OCI-LY7 (cell line): ENCODE results near the gene CEACAM6. TPM values are rescaled to one million over a fixed set of nuclear protein-coding genes. Genes with fewer than 3 reads are reported as not detected.
A peak's percentile ranks its signal among the peaks of the same experiment; 100 is the strongest.

Source experiments
- BruUV-seq: library from RNA; stranded (reverse); fragments of 400-500 nt; replicated peaks from 2 replicates; lab custom pipeline; 2021; lab: Mats Ljungman, UMichigan
- CTCF ChIA-PET: fragments of 300-600 bp; sonication (Branson Sonifier 250); formaldehyde crosslinking; loops from one replicate; lab custom pipeline; 2022; ENCODE audit warnings: antibody characterized with exemption; ENCODE audit not compliant: unreplicated experiment; lab: Charles Lee
- POLR2A ChIA-PET: fragments of 300-600 bp; sonication (Branson Sonifier 250); formaldehyde crosslinking; loops from one replicate; lab custom pipeline; 2022; ENCODE audit warnings: antibody characterized with exemption; lab: Charles Lee
- DNase-seq: peaks from one replicate; pipeline ENCODE4 v3.0.0-alpha.2; 2015; ENCODE audit warnings: low spot score
- H2AFZ ChIP-seq: fragments of 200-600 bp; sonication (generic), shearing (Covaris generic); 2 replicates; pipeline ENCODE4 v1.6.1; 2014; ENCODE audit warnings: mild to moderate bottlenecking, antibody characterized with exemption, low read length, moderate library complexity
- H3K27ac ChIP-seq: fragments of 200-600 bp; sonication (generic); 2 replicates; pipeline ENCODE4 v1.5.1; 2014; ENCODE audit warnings: mixed run types, low read depth, mild to moderate bottlenecking, moderate library complexity, low read length, inconsistent platforms; ENCODE audit not compliant: poor library complexity, severe bottlenecking
- H3K36me3 ChIP-seq: fragments of 200-600 bp; sonication (generic); 2 replicates; pipeline ENCODE4 v1.6.1; 2014; ENCODE audit warnings: mild to moderate bottlenecking, antibody characterized with exemption, low read length, moderate library complexity, mixed read lengths; ENCODE audit not compliant: insufficient read depth
- H3K4me1 ChIP-seq: fragments of 200-600 bp; sonication (generic); 2 replicates; pipeline ENCODE4 v1.5.1; 2014; ENCODE audit warnings: mild to moderate bottlenecking, low read length; ENCODE audit not compliant: insufficient read depth, poor library complexity, severe bottlenecking
- H3K4me2 ChIP-seq: fragments of 200-600 bp; sonication (generic); 2 replicates; pipeline ENCODE4 v1.6.1; 2014; ENCODE audit warnings: mild to moderate bottlenecking, low read length
- H3K4me3 ChIP-seq: fragments of 200-600 bp; sonication (generic); 2 replicates; pipeline ENCODE4 v1.5.1; 2014; ENCODE audit warnings: mild to moderate bottlenecking, low read depth, low read length; ENCODE audit not compliant: poor library complexity, severe bottlenecking
- H3K79me2 ChIP-seq: fragments of 200-600 bp; sonication (generic); 2 replicates; pipeline ENCODE4 v1.6.1; 2016; ENCODE audit warnings: low read depth, mild to moderate bottlenecking, low read length, moderate library complexity, mixed read lengths; ENCODE audit not compliant: insufficient read depth
- H3K9me2 ChIP-seq: fragments of 200-600 bp; sonication (generic); 2 replicates; pipeline ENCODE4 v1.6.1; 2016; ENCODE audit warnings: mild to moderate bottlenecking, low read length, mixed read lengths; ENCODE audit not compliant: insufficient read depth
- H3K9me3 ChIP-seq: fragments of 200-600 bp; sonication (generic); 2 replicates; pipeline ENCODE4 v1.6.1; 2014; ENCODE audit warnings: mild to moderate bottlenecking, mixed run types, low read length, mixed read lengths
- H4K20me1 ChIP-seq: fragments of 200-600 bp; sonication (generic); 2 replicates; pipeline ENCODE4 v1.6.1; 2014; ENCODE audit warnings: mild to moderate bottlenecking, antibody characterized with exemption, low read length, moderate library complexity, mixed read lengths; ENCODE audit not compliant: insufficient read depth
- EZH2phosphoT487 ChIP-seq: fragments of 200-600 bp; sonication (generic); IDR thresholded peaks from 2 replicates; pipeline ENCODE4 v1.6.1; 2018; ENCODE audit warnings: low read depth, borderline replicate concordance, mild to moderate bottlenecking, mixed run types, antibody characterized with exemption, low read length, moderate library complexity, mixed read lengths
- intact Hi-C: fragments of 100-400 bp; cut with micrococcal nuclease; formaldehyde crosslinking; loops from one replicate; pipeline ENCODE4 v1.10.0; 2022; ENCODE audit not compliant: unreplicated experiment
- total RNA-seq, 2 experiments: library from RNA; depleted of rRNA in 1 of 2; stranded (reverse); fragments of >200 nt in 1 of 2; shearing (Covaris generic) in 1 of 2; gene quantifications; 2 replicates each; pipeline ENCODE4 v1.2.3, GENCODE V29; 2014 to 2022
- TF ChIP-seq, protein P1 (sequence below): fragments of 200-600 bp; sonication (generic); conservative IDR thresholded peaks from 2 replicates; pipeline ENCODE4 v1.5.1; 2014; ENCODE audit warnings: mild to moderate bottlenecking, antibody characterized with exemption, low read length, moderate library complexity, mixed read lengths

Gene CEACAM6
- total RNA-seq, 2 experiments from 2014 or later: not detected

DNA sequence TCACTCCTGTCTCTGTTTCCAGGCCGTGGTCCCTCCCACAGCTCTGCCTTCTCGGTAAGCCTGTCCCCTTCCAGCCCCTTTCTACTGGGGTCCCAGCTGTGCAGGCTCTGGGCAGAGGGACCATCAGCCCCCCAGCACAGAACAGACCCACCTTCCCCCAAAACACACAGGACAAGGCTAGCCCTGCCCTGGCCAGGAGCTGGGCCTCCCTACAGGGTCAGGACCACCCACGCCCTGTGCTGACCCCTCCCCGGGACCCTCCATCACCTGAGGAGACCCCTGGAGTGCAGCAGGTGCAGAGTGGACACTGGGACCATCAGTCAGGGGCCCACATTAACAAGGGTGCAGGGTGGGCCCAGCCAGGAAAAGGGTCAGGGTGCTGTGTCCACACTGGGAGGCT, 55.0 kb downstream of the CEACAM6 start:
- no peaks in the 10 kb centered on the region for H3K36me3 ChIP-seq
- H3K9me2 ChIP-seq: no peaks in the 10 kb centered on the region
- no peak overlapping the region for H3K27ac ChIP-seq
- POLR2A ChIA-PET: interaction anchor here (0.7 to 1.0 kb wide), 2 partner anchors 15 to 404 kb away, joined by 3 read pairs; no protein-coding TSS in a partner anchor
- CTCF ChIA-PET: no interaction called here
- intact Hi-C loops: no loop called here
- peak overlapping the region; percentile 70; the same call in 1 of the 2 replicates for H2AFZ ChIP-seq
- no peak overlapping the region for H3K4me3 ChIP-seq
- H3K79me2 ChIP-seq: no peaks in the 10 kb centered on the region
- BruUV-seq: no TSS peak
- TF ChIP-seq EZH2phosphoT487: no peak
- TF ChIP-seq, protein P1, sequence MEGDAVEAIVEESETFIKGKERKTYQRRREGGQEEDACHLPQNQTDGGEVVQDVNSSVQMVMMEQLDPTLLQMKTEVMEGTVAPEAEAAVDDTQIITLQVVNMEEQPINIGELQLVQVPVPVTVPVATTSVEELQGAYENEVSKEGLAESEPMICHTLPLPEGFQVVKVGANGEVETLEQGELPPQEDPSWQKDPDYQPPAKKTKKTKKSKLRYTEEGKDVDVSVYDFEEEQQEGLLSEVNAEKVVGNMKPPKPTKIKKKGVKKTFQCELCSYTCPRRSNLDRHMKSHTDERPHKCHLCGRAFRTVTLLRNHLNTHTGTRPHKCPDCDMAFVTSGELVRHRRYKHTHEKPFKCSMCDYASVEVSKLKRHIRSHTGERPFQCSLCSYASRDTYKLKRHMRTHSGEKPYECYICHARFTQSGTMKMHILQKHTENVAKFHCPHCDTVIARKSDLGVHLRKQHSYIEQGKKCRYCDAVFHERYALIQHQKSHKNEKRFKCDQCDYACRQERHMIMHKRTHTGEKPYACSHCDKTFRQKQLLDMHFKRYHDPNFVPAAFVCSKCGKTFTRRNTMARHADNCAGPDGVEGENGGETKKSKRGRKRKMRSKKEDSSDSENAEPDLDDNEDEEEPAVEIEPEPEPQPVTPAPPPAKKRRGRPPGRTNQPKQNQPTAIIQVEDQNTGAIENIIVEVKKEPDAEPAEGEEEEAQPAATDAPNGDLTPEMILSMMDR: no peak
- DNase-seq: no peak
- H4K20me1 ChIP-seq: no peaks in the 10 kb centered on the region
- peaks cover 23% of the 10 kb centered on the region for H3K4me1 ChIP-seq
- H3K9me3 ChIP-seq: no peaks in the 10 kb centered on the region
- H3K4me2 ChIP-seq: peak overlapping the region; percentile 46

DNA sequence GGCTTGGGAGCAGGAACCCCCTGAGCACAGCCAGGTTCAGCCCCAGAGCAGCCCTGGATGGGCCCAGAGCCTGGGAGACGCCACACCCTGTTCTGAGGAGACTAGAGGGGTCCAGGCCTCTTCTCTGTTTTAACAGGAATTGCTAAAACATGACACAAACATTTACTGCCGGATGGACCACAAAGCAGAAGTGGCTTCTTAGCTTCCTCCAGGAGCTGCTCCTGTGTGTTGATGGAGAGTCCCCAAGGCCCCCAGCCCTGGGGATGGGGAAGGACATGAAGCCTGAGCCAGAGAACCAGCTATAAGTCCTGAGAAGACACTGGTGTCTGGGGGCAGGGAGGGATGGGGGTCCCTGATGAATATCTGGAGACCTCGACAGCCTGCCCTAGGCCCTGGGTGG, 55.7 kb downstream of the CEACAM6 start:
- intact Hi-C loops: no loop called here
- CTCF ChIA-PET: no interaction called here
- Histone ChIP-seq H3K4me1 (peaks cover 17% of the 10 kb centered on the region), H3K27ac (no peak overlapping the region), H3K4me2 (peak overlapping the region; percentile 46), H3K9me2 (no peaks in the 10 kb centered on the region), H3K4me3 (no peak overlapping the region), H2AFZ (peak overlapping the region; percentile 70), H4K20me1 (no peaks in the 10 kb centered on the region), H3K9me3 (no peaks in the 10 kb centered on the region), H3K79me2 (no peaks in the 10 kb centered on the region), H3K36me3 (no peaks in the 10 kb centered on the region)
- no peak for TF ChIP-seq EZH2phosphoT487
- TF ChIP-seq, protein P1: no peak
- POLR2A ChIA-PET: interaction anchor here (0.7 to 1.0 kb wide), 2 partner anchors 16 to 404 kb away, joined by 3 read pairs; no protein-coding TSS in a partner anchor
- peak; percentile 37 for DNase-seq
- BruUV-seq: no TSS peak

DNA sequence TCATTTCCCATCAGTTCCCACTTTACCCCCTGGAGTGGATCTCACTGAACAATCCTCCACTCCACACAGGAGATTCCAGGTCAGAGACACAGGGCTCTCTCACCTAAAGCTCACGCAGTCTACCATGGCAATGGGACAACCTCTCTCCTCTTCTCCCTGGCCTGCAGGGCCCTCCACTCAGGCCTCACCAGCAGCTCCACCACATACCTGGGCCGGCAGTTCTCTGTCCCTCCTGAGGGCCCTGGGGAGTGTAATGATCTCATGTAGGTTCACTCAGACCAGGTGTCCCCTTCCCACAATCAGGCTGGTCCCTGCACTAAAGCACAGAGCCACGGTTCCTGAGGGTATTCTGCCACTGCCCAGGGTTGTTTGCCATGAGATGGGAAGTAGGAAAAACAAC, 56.7 kb downstream of the CEACAM6 start:
- H3K27ac ChIP-seq: no peak overlapping the region
- no TSS peak for BruUV-seq
- TF ChIP-seq, protein P1: no peak
- no peak for TF ChIP-seq EZH2phosphoT487
- no peaks in the 10 kb centered on the region for H4K20me1 ChIP-seq
- POLR2A ChIA-PET: no interaction called here
- H2AFZ ChIP-seq: no peak overlapping the region
- DNase-seq: no peak
- no peaks in the 10 kb centered on the region for H3K9me2 ChIP-seq
- no peak overlapping the region for H3K4me2 ChIP-seq
- no peaks in the 10 kb centered on the region for H3K9me3 ChIP-seq
- peaks cover 17% of the 10 kb centered on the region for H3K4me1 ChIP-seq
- CTCF ChIA-PET: no interaction called here
- H3K36me3 ChIP-seq: no peaks in the 10 kb centered on the region
- no peaks in the 10 kb centered on the region for H3K79me2 ChIP-seq
- no peak overlapping the region for H3K4me3 ChIP-seq
- intact Hi-C loops: no loop called here
